KBM-7 (cell line): ENCODE data around the gene OPRL1.

Experiments
- DNase-seq: peaks from one replicate; pipeline ENCODE4 v3.0.0-alpha.2; 2015
- in situ Hi-C: fragments of 300-500 bp; cut with MboI; formaldehyde crosslinking; loops from 2 replicates; pipeline ENCODE4 v1.14.3; 2020; ENCODE audit warnings: low sequenced_read_pairs, low pct_unique_long_range_greater_than_20kb, mixed read lengths

The OPRL1 gene

DNA sequence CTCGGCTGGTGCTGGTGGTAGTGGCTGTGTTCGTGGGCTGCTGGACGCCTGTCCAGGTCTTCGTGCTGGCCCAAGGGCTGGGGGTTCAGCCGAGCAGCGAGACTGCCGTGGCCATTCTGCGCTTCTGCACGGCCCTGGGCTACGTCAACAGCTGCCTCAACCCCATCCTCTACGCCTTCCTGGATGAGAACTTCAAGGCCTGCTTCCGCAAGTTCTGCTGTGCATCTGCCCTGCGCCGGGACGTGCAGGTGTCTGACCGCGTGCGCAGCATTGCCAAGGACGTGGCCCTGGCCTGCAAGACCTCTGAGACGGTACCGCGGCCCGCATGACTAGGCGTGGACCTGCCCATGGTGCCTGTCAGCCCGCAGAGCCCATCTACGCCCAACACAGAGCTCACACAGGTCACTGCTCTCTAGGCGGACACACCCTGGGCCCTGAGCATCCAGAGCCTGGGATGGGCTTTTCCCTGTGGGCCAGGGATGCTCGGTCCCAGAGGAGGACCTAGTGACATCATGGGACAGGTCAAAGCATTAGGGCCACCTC, 18.7 kb downstream of the OPRL1 start:
- in situ Hi-C loops, result no loop called here

DNA sequence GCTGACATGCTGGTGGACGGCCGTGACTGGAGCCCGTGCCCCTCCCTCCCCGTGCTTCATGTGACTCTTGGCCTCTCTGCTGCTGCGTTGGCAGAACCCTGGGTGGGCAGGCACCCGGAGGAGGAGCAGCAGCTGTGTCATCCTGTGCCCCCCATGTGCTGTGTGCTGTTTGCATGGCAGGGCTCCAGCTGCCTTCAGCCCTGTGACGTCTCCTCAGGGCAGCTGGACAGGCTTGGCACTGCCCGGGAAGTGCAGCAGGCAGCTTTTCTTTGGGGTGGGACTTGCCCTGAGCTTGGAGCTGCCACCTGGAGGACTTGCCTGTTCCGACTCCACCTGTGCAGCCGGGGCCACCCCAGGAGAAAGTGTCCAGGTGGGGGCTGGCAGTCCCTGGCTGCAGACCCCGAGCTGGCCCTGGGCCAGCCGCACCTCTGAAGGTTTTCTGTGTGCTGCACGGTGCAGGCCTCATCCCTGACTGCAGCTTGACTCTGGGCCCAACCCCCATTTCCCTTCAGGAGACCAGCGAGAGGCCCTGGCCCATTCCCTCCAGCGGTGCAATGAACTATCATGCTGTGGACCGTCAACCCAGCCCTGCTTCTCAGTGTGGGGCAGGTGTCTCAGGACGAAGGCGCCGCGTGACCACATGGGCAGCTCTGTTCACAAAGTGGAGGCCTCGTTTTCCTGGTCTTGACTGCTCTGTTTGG, 19.4 kb downstream of the OPRL1 start:
- in situ Hi-C loops, result no loop called here
- no peak for DNase-seq

More for the DNA sequence above, 18.7 kb downstream of the OPRL1 start:
- no peak for DNase-seq

DNA sequence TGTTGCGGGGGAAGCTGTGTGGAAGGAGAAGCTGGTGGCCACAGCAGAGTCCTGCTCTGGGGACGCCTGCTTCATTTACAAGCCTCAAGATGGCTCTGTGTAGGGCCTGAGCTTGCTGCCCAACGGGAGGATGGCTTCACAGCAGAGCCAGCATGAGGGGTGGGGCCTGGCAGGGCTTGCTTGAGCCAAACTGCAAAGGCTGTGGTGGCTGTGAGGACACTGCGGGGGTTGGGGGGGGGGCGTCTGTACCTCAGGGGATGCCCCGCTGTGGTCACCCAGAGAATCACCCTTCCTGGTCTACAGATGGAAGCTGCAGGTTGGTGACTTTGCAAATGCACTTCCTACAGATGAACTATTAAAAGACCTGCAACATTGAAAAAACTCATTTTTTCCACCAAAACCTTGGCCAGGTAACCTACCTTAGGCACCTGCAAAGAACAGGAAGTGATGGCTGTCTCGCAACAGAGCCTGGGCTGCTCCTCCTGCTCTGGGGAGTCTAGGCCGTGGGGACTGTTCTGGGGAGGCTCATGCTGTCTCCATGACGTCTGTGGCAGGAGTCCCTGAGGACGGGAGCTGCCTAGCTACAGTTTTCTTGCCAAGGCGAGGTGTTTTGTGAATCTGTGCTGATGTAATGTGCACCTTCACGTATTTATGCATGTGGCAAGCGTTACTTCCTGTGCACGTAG, 20.1 kb downstream of the OPRL1 start:
- DNase-seq, result no peak
- in situ Hi-C loops, result no loop called here

DNA sequence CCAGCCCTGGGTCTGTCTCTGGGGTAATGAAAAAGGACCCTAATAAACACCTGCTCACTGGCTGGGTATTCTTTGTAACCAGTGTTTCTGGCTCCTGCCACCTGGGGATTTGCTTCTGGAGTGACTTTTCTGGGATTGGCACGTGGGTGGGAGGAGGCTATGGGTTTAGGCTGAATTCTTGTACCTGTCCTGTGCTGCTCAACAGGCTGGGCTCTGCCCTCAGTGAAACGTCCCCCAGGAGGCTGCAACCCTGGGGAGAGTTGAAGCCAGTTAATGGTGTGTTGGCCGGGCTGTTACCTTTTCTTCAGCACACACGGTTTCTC, 20.6 kb downstream of the OPRL1 start:
- in situ Hi-C loops, result no loop called here
- DNase-seq, result no peak

DNA sequence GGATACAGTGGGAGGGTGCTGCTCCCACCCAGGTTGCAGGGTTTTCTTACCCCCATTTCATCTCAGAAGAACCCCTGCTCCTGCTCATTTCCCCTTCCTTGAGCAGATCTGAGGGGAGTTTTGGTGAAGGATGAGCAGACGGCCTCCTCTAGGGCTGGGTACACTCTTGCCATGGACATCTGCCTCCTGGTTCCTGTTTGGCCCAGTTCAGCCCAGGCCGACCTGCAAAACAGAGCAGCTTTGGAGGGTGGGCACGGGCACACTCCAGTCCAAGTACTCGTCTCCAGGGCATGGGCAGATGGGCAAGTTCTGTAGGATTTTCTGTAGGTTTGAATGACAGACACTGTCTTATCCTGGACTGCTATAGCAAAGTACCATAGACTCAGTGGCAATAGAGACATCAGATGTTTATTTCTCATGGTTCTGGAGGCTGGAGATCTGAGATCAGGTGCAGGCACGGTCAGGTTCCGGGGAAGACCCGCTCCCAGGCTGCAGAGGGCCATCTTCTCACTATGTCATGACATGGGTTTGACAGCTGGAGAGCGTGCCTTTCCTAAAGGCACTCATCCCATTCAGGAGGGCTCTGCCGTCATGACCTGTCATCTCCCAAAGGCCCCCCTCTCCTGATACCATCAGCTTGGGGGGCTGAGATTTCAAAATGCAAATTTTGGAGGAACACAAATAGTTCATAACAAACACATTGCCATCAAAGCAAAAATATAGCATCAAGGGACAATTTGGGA, 21.2 kb downstream of the OPRL1 start:
- DNase-seq, result no peak
- in situ Hi-C loops, result no loop called here

DNA sequence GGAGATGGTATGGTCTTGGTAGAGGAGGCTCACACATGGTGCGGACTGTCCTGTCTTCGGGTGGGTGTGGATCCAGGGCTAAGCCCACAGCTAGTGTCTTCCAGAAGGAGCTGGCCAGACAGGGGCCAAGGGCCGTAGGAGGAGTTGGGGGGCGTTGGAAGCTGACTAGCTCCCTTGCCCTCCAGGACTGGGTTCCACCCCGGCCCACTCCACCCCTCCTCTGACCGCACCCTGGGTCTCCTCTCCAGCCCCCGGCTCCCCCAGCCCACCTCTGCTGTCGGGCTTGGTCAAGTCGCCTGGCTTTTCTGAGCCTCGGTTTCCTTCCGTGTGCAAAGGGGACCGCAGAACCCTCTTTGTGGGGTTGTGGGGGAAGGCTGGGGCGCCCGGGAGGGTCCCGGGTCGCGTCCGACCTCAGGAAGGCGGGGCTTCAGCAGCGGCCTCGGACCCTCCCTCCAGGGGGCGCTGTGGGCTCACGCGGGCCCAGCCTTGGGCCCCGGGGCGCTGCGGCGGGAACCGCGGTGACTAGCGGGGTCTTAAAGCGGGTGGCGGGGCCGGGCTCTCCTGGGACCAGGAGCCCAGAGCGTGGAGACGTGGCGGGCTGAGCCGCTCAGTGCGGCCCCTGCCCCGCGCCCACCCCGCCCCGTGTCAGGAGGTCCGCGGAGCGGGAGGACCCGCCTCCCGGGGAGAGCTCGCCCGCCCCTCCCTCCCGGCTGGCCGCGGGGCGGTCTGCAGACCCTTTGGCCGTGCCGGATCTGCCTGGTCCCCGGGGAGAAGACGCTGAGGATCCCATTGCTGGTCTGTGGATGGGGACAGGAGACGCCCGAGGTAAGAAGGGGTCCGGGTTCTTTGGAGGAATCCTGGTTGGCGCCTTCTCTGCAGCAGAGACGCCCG, 22.1 kb downstream of the OPRL1 start:
- in situ Hi-C loops, result no loop called here

DNA sequence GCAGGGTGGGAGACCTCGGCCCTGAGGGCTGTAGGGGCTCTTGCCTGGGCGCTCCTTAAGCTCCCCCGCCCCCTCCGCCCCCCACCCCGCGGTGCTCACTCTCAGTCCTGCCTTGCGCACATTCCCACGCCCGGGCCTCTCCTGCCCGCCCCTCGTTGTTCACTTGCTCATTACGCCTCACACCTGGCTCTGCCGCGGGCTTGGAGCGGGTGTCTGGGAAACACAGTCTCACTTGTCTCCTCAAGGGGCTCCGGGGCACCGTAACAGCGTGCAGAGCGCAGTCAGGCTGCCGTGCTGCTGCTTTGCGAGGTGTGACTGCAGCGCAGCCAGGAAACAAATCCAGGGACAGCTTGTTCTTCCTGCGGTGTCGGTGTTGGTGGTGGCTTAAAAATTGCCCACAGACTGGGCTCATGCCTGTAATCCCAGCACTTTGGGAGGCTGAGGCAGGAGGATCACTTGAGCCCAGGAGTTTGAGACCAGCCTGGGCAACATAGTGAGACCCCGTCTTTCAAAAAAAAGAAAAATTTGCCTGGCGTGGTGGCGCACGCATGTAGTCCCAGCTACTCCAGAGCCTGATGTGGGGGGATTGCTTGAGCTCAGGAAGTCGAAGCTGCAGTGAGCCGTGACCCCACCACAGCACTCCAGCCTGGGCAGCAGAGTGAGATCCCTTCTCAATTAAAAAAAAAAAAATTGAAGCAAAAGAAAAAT, 22.9 kb downstream of the OPRL1 start:
- in situ Hi-C loops, result no loop called here
- peak; percentile 41 for DNase-seq

More for the DNA sequence above, 22.1 kb downstream of the OPRL1 start:
- peak; percentile 71 for DNase-seq

DNA sequence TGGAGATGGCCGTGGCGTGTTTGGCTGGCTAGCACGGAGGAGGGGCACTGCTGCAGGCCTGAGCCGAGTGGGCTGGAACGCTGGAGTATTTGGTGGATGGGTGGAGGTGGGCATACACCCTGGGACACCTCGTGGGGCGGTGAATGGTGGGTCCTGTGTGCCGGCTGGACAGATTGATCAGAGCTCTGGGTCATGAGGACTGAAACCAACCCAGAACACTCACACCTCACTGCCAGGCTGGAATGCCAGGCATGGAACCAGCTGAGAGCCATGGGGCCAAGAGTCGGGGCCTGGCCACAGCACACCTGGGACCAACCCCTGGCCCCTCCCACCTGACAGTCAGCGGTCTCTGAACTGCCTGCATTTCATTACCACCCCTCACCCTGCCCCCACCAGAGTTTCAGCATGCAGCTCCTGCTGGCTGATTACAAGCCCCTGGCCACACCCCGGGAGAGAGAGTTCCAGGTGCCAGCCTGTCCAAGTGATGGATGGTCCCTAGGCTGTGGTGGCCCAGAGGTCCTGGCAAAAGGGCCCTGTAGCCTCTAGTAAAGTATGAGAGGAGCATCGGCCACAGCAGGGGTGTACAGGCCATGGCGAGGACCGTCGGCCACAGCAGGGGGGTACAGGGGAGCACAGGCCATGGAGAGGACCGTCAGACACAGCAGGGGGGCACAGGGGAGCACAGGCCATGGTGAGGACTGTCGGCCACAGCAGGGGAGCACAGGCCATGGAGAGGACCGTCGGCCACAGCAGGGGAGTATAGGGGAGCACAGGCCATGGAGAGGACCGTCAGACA, 24.2 kb downstream of the OPRL1 start:
- in situ Hi-C loops, result no loop called here
- DNase-seq, result no peak

DNA sequence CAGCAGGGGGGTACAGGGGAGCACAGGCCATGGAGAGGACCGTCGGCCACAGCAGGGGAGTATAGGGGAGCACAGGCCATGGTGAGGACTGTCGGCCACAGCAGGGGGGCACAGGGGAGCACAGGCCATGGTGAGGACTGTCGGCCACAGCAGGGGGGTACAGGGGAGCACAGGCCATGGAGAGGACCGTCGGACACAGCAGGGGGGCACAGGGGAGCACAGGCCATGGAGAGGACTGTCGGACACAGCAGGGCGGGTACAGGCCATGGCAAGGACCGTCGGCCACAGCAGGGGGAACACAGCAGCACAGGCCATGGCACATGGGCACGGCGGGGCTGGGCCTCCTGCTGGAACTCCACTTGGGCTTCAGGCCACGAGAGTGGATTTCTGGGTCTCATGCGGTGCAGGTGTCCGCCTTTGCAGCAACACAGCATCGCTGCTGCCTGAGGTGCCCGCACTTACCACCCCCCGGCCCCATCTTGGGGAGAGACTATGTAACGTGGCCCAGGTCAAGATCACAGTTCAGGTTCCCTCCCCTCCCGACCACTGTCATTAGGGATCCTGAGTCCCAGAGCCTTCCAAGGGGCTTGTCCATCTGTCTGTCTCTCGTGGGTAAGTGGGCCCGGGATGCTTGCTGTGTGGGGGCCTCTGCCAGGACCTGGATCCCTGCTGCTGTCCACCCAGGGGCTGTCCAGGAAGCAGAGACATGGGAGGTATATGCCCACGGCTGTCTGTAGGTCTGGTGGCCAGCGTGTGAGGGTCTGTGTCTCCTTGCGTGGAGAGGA, 25.0 kb downstream of the OPRL1 start:
- DNase-seq, result no peak
- in situ Hi-C loops, result no loop called here

DNA sequence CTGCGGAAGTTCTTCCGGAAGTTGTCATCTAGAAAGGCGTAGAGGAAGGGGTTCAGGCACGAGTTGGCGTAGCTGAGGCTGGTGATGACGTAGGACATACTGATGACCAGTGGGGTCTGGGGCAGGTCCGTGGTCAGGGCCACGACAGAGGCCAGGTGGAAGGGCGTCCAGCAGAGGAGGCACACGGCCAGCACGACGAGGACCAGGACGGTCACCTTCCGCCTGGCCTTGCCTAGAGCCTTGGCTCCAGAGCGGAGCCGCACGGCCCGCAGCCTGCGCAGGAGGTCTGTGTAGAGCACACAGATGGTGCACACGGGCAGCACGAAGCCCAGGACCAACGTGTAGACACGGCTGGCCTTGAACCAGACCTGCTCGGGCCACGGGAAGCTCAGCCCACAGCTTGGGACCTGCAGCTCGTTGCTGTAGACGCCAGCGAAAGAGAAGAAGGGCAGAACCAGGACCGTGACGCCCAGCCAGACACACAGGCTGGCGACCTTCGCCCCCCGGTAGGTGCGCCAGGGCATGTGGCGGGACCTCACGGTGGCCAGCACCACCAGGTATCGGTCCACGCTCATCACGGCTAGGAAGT, 26.1 kb downstream of the OPRL1 start:
- no peak for DNase-seq
- in situ Hi-C loops, result no loop called here

DNA sequence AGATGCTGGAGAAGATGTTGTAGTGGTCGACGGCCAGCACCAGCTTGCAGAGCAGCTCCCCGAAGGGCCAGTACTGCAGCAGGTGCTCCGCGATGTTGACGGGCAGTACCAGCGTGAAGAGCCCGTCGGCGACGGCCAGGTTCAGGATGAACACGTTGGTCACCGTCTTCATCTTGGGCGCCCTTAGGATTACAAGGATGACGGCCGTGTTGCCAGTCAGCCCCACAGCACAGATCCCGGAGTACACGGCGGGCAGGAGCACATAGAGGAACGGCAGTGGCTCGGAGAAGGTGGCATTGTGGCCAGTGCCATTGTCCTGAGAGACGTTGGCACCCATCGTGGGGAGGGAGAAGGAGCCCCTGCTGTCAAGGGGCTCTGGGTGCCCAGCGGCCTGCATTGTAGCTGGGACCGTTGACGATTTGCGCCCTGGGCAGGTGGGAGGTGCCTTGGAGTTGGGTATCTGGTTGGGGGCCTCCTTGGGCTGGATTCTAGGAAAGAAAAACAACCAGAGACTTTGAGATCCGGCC, 26.6 kb downstream of the OPRL1 start:
- in situ Hi-C loops, result no loop called here
- DNase-seq, result no peak

DNA sequence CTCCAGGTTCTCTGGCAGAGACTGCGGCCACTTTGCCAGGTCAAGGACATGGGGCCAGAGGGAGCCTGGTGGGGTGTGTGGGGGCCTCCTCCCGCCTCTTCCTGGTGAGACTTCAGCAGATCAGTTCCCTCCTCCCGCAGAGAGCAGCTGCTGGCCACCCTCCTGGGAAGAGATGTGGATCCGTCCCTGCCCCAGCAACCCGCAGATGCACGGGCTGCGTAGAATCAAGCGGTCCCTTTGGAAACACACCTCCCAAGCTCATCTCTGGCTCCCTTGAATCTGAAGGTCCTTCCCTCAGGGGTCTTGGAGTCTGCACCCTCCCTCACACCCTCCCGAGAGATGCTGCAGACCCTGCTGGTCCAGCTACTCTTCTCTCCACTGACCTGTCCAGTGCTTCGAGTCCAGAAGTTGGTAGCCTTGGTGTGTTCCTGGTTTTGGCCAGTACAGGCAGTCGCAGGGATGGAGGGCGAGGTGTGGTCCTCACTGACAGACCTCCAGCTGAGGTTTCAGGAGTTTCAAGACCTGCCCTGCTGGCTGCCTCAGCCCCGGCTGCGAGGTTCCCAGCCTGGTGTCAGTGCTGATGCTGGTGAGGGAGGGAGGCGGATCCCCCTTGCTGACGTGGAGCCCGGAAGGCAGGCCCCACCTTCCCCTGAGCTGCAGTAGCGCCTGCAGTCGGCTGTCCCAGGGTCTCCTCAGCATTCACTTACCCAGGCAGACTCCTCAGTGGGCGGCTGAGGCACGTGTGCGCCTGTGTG, 27.3 kb downstream of the OPRL1 start, which contains the start of gene NPBWR2:
Gene NPBWR2, minus strand, starts transcription at position 585 of the 755 bp plus-strand sequence. CDS start 734 bp downstream, outside the sequence.
- no peak for DNase-seq
- in situ Hi-C loops, result no loop called here

DNA sequence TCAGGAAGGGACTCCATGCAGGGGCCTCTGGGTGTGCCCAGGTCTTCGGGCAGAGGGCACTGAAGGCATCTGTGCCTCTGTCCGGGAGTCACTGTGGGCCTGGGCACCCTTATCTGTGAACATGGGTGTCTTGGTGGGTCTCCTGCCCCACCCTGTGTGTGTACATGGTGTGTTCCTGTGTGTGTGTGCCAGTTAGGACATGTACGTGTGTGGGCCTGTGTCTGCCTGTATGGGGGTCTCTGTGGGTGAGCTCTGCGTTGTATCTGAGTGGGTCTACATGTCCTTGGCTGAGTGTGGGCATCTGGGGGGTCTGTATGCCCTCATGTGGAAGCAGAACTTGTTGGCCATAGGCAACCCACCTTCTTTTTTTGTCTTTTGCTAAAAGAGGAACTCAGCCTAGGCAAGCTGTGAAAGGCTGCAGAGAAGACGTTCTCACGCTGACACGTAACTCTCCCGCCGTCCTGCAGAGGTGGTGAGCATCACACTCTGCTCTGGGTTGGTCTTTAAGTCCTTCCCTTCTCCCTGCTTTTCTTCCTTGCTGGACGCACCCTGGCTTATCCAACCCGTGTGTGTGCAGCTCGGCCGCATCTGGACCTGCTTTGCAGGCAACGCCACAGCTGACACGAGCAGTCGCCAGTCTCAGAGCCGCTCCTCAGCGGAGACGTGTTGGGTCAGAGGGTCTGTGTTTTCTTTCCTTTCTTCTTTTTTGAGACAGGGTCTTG, 28.0 kb downstream of the OPRL1 start:
- peak; percentile 77 for DNase-seq
- in situ Hi-C loops, result no loop called here

DNA sequence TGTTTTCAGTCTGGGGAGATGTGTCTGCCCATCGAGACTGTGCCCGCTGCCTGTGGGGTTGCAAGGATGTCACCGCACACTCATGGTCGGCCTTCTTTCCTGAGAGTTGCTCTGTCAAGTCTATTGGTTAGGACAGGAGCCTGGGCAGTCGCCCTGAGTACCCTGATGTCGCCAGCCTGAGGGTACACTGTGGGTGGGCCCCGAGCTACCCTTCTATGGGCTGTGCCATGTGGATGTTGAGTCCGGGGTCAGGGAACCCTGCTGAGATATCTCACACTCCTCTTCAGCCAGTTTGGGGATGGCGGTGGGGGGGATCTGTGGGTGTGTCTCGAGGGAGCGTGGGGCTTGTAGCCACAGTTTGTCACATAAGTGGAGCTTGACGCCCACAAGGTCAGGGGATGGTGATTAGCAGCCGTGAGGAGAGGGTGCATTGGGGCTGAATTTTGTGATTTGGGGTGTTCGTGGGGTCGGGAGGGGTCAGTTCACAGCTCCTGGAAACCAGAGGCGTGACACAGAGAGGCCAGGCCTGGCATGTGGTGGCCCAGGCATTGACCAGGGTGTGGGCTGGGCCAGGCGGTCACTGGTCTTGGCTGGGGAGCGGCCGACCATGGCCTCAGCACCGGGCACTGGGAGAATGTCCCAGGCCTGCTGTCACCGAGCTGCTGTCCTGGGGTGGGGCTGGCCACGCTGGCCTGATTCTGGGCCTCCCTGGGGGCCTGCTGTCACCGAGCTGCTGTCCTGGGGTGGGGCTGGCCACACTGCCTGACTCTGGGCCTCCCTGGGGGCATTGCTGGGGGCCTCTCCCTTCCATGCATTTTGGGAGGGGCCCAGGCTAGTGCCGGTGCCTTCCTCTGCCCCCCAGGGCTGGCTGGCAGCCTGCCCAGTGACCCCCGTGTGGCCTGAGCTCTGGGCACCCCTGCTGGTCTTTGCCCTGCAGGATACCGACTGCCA, 29.1 kb downstream of the OPRL1 start:
- no peak for DNase-seq
- in situ Hi-C loops, result no loop called here
